ENCODE data around the gene GSTM5. TPM values are rescaled to one million over a fixed set of nuclear protein-coding genes. Genes with fewer than 3 reads are reported as not detected.

The GSTM5 gene
- polyA plus RNA-seq, 1 donor from 2014 or later: not detected

DNA sequence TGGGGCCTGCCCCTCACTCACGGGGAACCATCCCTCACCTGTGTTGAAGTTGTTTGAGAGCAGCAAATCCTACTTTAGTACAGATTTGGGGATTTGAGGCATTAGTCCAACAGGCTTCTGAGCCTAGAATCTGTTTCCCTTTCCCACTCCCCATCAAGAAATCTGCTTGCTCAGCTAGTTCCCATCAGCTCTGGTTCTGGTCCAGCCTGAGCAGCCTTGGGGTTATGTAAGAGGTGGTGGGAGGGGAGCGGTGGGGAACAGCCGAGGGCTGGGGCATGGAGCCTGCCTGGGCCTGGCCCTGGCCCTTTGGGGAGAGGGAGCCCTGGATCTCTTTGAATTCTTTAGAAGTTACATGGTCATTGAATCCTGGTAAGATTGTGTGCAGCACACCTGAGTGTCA, 4.1 kb downstream of the GSTM5 start:
- Mint-ChIP-seq H3K4me1 (no peaks in the 10 kb centered on the region), H3K27me3 (peaks cover 10% of the 10 kb centered on the region), H3K27ac (peak overlapping the region in 1 of 3 donors; percentile 81), H3K4me3 (no peak overlapping the region), H3K9me3 (no peaks in the 10 kb centered on the region), H3K36me3 (no peaks in the 10 kb centered on the region)

DNA sequence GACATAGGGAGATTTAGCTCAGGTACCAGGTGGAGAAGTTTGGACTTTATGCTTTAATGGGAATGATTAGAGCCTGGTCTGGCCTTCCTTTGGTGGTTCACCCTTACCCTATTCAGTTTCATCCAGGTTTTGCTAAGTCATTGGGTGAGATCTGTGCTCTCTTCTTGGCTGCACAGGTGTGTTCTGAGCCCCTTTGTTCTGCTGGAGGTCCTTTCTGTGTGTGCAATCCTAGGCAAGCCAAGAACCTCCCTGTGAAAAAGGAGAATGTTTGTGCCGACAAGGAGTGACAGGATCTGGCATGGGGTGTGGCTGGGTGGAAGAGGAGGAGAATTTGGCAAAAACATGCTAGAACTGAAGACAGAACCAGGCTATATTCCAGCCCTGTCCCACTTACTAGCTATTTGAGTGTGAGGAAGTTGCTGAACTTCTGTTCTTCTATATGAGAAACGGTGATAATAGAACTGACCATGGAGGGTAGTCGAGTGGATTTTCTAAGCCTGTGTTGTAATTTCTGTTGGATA, 4.6 kb downstream of the GSTM5 start:
- Mint-ChIP-seq H3K36me3 (no peaks in the 10 kb centered on the region), H3K9me3 (no peaks in the 10 kb centered on the region), H3K27me3 (peaks cover 10% of the 10 kb centered on the region), H3K27ac (peak overlapping the region in 1 of 3 donors; percentile 81), H3K4me1 (no peaks in the 10 kb centered on the region), H3K4me3 (no peak overlapping the region)

DNA sequence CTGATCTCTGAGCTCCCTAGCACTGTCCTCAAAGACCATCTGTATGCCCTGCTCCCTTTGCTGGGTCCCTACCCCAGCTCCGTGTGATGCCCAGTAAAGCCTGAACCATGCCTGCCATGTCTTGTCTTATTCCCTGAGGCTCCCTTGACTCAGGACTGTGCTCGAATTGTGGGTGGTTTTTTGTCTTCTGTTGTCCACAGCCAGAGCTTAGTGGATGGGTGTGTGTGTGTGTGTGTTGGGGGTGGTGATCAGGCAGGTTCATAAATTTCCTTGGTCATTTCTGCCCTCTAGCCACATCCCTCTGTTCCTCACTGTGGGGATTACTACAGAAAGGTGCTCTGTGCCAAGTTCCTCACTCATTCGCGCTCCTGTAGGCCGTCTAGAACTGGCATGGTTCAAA, 5.7 kb downstream of the GSTM5 start:
- Mint-ChIP-seq H3K4me3 (no peak overlapping the region), H3K27ac (no peak overlapping the region), H3K9me3 (no peaks in the 10 kb centered on the region), H3K27me3 (peaks cover 5% of the 10 kb centered on the region), H3K4me1 (no peaks in the 10 kb centered on the region), H3K36me3 (no peaks in the 10 kb centered on the region)

DNA sequence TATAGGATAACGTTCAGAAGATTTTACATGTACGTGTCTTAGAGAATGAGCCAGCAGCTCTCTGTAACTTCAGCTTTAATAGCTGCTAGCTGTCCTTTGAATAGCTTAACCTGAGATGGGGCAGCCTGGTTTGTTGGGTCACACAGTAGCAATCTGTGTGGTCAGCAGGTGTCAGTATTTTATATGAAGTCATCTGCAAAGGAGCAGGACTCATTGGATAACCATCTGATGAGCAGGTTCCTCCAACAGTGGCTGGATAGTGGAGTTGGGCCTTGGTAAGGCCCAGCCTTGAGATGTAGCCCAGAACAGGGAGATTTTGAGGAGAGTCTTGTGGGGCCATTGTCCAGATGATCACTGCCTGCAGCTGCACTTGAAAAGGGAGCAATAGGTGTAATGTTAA, 6.4 kb downstream of the GSTM5 start:
- Mint-ChIP-seq H3K4me3 (no peak overlapping the region), H3K27ac (no peak overlapping the region), H3K36me3 (no peaks in the 10 kb centered on the region), H3K9me3 (no peaks in the 10 kb centered on the region), H3K4me1 (no peaks in the 10 kb centered on the region), H3K27me3 (peaks cover 2% of the 10 kb centered on the region)

DNA sequence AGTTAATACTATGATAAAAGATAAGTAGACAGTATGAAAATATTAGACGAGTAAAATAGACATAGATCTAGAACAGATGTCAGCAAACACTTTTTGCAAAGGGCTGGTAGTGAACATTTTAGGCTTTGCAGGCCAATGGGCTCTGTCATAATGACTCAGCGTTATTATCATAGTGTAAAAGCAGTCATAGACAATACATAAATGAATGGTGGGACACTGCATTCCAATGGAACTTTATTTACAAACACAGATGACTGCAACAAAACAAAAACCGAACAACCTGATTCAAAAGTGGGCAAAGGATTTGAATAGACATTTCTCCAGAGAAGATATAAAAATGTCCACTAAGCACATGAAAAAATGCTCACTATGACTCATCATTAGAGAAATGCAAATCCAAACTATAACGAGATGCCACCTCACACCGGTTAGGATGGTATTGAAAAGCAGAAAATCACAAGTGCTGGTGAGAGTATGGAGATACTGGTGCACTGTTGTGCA, 7.3 kb downstream of the GSTM5 start:
- H3K9me3 Mint-ChIP-seq: no peaks in the 10 kb centered on the region
- H3K4me3 Mint-ChIP-seq: no peak overlapping the region
- H3K36me3 Mint-ChIP-seq: no peaks in the 10 kb centered on the region
- no peaks in the 10 kb centered on the region for H3K27me3 Mint-ChIP-seq
- H3K4me1 Mint-ChIP-seq: no peaks in the 10 kb centered on the region
- H3K27ac Mint-ChIP-seq: peak overlapping the region in 1 of 3 donors; percentile 9

DNA sequence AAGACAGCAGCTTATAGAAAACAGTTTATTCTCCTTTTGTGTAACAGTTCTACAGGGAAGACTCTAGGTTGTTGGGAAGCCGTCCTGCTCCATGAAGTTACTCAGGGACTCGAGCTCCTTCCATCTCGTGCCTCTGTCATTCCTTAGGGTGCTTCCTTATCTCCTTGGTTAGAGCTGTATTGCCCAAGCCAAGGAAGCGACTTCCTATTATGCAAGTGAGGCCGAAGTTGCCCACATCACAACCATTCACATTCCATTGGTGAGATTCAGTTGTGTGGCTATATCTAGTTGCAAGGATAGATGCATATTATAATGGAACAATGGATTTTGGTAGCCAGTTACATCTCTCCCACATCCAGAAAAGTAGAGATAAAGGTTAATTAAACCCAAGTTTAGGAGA, 9.0 kb downstream of the GSTM5 start:
- no peak overlapping the region for H3K4me3 Mint-ChIP-seq
- no peaks in the 10 kb centered on the region for H3K4me1 Mint-ChIP-seq
- H3K27ac Mint-ChIP-seq: no peak overlapping the region
- no peaks in the 10 kb centered on the region for H3K27me3 Mint-ChIP-seq
- H3K36me3 Mint-ChIP-seq: no peaks in the 10 kb centered on the region
- no peaks in the 10 kb centered on the region for H3K9me3 Mint-ChIP-seq

DNA sequence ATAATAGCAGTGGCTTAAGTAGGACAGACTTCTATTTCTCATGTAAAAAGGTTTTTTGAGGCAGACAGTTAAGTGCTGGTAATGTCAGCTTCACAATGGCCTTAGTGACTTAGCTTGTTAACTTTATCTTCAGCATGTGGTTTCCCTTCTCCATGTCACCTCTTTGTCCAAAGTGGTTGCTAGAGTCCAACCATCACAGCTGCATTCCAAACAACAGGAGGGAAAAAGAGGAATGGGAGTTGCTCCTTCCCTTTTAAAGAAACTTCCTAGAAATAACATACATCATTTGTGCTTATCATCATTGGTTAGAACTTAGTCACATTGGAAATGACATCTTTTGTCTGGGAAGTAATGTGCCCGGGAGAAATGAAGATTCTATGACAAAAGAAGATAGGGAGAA, 9.9 kb downstream of the GSTM5 start:
- H3K9me3 Mint-ChIP-seq: no peaks in the 10 kb centered on the region
- H3K27ac Mint-ChIP-seq: no peak overlapping the region
- H3K4me1 Mint-ChIP-seq: no peaks in the 10 kb centered on the region
- H3K27me3 Mint-ChIP-seq: no peaks in the 10 kb centered on the region
- H3K36me3 Mint-ChIP-seq: no peaks in the 10 kb centered on the region
- H3K4me3 Mint-ChIP-seq: no peak overlapping the region

DNA sequence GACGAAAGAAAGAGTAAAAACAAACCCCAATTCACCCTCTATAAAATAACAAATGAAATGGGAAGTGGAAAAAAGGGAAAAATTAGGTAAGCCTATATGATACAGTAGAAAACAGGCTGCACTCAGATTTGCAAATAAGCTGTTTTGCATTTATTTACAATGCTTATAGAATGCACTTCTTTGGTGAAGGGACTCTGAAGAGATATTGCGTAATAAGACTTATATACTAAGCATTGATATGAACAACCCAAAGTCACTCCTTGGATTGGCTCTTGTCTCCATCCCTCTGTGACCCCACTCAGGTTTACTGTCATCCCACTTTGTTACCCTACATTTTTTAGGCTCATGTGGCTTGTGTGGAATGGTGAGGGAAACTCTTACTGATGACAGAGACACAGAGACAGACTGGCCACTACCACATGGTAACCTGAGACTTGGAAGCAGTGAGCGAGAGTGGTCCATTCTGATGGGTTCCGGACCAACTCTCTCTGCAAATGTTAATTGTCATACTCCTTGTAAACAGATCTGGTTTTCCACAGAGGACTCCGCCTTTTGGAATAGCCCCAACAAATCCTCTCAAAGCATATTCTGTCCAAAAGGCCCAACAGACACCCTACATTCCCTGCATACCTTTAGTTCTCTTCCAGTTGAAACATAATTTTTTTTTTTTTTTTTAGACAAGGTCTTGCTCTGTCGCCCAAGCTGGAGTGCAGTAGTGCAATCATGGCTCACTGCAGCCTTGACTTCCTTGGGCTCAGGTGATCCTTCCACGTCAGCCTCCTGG, 11.0 kb downstream of the GSTM5 start:
- Mint-ChIP-seq H3K36me3 (no peaks in the 10 kb centered on the region), H3K27ac (no peak overlapping the region), H3K4me3 (no peak overlapping the region), H3K9me3 (no peaks in the 10 kb centered on the region), H3K27me3 (no peaks in the 10 kb centered on the region), H3K4me1 (no peaks in the 10 kb centered on the region)

DNA sequence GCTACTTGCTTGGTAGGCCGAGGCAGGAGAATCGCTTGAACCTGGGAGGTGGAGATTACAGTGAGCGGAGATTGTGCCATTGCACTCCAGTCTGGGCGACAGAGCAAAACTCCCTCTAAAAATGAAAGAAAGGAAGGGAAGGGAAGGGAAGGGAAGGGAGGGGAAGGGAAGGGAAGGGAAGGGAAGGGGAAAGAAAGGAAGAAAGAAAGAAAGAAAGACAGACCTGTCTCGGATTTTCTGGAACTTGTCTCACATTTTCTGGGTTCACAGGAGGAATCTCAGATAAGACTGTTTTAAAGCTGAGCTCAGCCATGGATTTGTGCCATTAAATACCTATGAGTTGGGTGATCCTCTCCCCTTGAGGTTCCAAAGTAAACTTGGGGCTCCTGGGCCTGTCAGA, 12.9 kb downstream of the GSTM5 start:
- no peak overlapping the region for H3K4me3 Mint-ChIP-seq
- H3K36me3 Mint-ChIP-seq: no peaks in the 10 kb centered on the region
- H3K27ac Mint-ChIP-seq: no peak overlapping the region
- no peaks in the 10 kb centered on the region for H3K9me3 Mint-ChIP-seq
- no peaks in the 10 kb centered on the region for H3K27me3 Mint-ChIP-seq
- H3K4me1 Mint-ChIP-seq: no peaks in the 10 kb centered on the region

DNA sequence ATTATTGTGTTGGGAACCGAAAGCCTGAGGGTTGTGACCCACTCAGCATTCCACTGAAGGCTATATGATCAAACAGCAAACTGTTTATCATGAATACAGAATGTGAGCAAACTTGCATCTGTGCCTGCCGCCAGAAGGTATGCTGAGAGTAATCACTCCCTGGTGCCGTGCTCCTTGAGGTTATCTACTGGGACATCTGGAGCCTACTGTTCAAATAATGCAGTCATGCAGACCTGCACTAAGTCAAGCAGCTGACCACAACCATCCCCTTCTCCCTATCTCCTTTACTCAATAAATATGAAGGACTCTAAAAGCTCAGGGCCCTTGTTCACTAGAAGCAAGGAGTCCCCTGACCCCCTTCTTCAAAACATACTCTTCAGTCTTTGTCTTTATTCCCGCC, 13.5 kb downstream of the GSTM5 start:
- Mint-ChIP-seq H3K36me3 (no peaks in the 10 kb centered on the region), H3K4me1 (no peaks in the 10 kb centered on the region), H3K9me3 (no peaks in the 10 kb centered on the region), H3K4me3 (no peak overlapping the region), H3K27ac (no peak overlapping the region), H3K27me3 (no peaks in the 10 kb centered on the region)

DNA sequence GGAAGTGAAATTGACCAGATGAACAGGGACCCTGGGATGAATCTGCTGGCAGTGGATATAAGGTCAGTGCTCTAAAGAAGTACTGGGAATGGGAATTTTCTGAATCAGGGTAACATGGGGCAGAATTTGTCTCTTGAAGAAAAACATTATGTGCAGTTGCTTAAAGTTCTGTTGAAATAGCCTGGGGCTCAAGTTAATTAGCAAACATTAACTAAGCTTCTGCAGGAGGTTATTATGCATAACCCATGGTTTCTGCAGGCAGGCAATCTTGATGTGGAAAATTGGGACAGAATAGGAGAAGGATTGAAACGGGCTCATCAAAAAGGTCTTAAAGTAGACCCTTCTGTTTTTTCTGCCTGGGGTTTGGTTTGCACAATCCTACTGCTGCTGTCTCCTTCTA, 14.0 kb downstream of the GSTM5 start:
- Mint-ChIP-seq H3K4me3 (no peak overlapping the region), H3K27ac (no peak overlapping the region), H3K9me3 (no peaks in the 10 kb centered on the region), H3K36me3 (no peaks in the 10 kb centered on the region), H3K27me3 (no peaks in the 10 kb centered on the region), H3K4me1 (no peaks in the 10 kb centered on the region)

DNA sequence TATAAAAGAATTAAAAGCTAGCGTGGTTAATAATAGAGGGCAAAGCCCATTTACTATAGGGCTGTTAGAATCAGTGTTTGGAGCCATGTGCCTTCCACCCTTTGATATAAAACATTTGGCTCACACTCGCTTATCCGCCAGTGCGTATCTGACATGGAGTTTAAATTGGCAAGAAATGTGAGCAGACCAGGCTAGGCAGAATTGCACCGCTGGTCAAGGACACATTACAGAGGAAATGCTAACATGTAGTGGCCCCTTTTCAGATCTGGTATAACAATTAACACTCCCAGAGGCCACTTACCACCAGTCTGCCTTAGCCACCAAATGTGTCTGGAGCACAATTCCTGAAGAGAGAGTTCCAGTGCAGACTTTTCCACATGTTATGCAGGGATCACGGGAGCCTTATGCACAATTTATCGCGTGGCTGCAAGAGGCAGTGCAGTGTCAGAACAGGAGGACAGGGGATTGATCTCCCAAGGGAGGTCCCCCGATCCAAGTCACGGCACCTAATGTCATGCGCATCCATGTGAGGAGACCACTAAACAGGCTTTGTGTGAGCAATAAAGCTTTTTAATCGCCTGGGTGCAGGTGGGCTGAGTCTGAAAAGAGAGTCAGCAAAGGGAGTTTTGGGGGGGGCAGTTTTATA, 14.8 kb downstream of the GSTM5 start:
- Mint-ChIP-seq H3K27ac (no peak overlapping the region), H3K4me3 (no peak overlapping the region)

DNA sequence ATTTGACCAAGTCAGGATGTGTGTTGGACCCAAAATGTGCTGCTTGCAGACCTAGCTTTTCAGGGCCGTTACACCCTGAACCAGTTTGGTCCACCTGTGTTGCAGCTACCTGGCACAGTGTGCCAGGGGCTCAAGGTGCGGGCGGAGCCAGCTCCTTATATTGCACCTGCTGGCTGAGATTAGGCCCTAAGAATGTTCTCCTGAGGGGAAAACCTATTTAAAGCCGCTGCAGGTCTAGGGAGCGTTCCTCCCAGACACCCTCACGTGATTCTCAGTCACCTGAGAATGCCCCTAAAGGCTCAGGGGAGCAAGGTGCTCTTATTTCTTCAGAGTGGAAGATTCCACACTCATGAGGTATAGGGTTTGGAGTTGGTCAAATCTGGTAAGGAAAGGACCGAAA, 16.8 kb downstream of the GSTM5 start:
- no peaks in the 10 kb centered on the region for H3K4me1 Mint-ChIP-seq
- H3K27me3 Mint-ChIP-seq: peaks cover 5% of the 10 kb centered on the region
- no peak overlapping the region for H3K4me3 Mint-ChIP-seq
- no peaks in the 10 kb centered on the region for H3K9me3 Mint-ChIP-seq
- no peaks in the 10 kb centered on the region for H3K36me3 Mint-ChIP-seq
- no peak overlapping the region for H3K27ac Mint-ChIP-seq

More for the DNA sequence above, 14.8 kb downstream of the GSTM5 start:
- H3K9me3 Mint-ChIP-seq: no peaks in the 10 kb centered on the region
- no peaks in the 10 kb centered on the region for H3K36me3 Mint-ChIP-seq
- H3K4me1 Mint-ChIP-seq: no peaks in the 10 kb centered on the region
- no peaks in the 10 kb centered on the region for H3K27me3 Mint-ChIP-seq

DNA sequence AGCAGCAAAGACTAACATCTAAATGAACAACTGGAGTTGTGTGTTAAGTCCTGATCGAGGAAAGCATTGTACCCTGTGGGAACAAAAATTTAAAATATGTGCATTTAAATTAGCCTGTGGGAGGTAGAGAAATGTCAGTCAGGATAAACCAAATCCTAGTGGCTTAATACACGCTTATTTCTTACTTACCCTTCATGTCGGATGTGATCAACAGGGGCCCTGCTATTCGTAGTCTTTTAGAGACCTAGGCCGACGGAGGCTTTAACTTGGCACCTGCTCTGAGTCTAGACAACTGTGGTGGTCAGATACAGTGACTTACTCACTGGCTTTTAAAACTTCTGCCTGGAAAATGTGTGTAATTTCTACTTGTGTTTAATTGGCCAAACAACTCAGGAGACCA, 18.6 kb downstream of the GSTM5 start:
- Mint-ChIP-seq H3K27ac (no peak overlapping the region), H3K4me3 (no peak overlapping the region), H3K4me1 (no peaks in the 10 kb centered on the region), H3K9me3 (peaks cover 0 to 1% (median 0%) of the 10 kb centered on the region in 3 donors), H3K36me3 (peaks cover 1% of the 10 kb centered on the region), H3K27me3 (peaks cover 5% of the 10 kb centered on the region)

DNA sequence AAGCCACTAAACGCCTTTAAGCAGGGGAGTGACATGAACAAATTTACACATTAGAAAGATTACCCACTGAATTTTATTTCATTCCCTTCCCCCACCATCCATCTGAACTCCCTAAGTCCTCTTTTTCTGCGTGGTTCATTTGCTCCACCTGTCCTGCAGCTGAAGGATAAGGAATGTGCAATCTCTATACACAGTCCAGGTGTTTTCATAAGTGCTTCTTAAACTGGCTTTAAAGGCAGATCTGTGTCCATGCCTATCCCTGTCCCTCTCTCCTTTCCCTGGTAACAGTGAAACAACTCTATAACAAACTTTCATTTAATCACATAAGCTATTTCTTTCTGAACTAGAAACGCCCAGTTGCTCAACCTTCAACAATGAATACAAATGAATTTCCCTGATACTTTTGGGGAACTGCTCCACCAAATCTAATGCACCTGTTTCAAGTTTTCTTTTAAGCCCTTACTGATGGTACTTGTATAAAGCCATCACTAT, 20.4 kb downstream of the GSTM5 start:
- H3K4me1 Mint-ChIP-seq: no peaks in the 10 kb centered on the region
- peaks cover 0 to 1% (median 0%) of the 10 kb centered on the region in 3 donors for H3K9me3 Mint-ChIP-seq
- no peak overlapping the region for H3K4me3 Mint-ChIP-seq
- H3K36me3 Mint-ChIP-seq: peaks cover 1% of the 10 kb centered on the region
- H3K27me3 Mint-ChIP-seq: peaks cover 5% of the 10 kb centered on the region
- H3K27ac Mint-ChIP-seq: peak overlapping the region in 1 of 3 donors; percentile 83

Measured in IgD-negative memory B cell (primary cell).